Adipocyte (in vitro differentiated cells): Measurements from ENCODE around the gene ZNF497.

Experiments used
- DNase-seq: peaks from one replicate; pipeline ENCODE4 v3.0.0-alpha.2; 2015; ENCODE audit warnings: low read depth
- H3K27me3 ChIP-seq: replicated peaks from 2 replicates; pipeline ENCODE4 v1.7.0; 2013; ENCODE audit warnings: mild to moderate bottlenecking, low read length, moderate library complexity; ENCODE audit not compliant: control insufficient read depth, insufficient read depth
- H3K36me3 ChIP-seq: 2 replicates; pipeline ENCODE4 v1.7.0; 2013; ENCODE audit warnings: low read length, mild to moderate bottlenecking, moderate library complexity; ENCODE audit not compliant: control insufficient read depth, insufficient read depth, severe bottlenecking
- H3K4me1 ChIP-seq: 2 replicates; pipeline ENCODE4 v1.7.0; 2013; ENCODE audit warnings: mild to moderate bottlenecking, low read length, moderate library complexity; ENCODE audit not compliant: control insufficient read depth, insufficient read depth
- H3K4me3 ChIP-seq: 2 replicates; pipeline ENCODE4 v1.7.0; 2013; ENCODE audit warnings: mild to moderate bottlenecking, low read length, moderate library complexity
- H3K9ac ChIP-seq: 2 replicates; pipeline ENCODE4 v1.7.0; 2013; ENCODE audit warnings: mild to moderate bottlenecking, low read length, moderate library complexity
- H3K9me3 ChIP-seq: 2 replicates; pipeline ENCODE4 v1.7.0; 2013; ENCODE audit warnings: mild to moderate bottlenecking, low read length, moderate library complexity; ENCODE audit not compliant: control insufficient read depth

ZNF497 gene

GRCh38 chr19:58399903-58400302 lies 37.4 kb upstream of the ZNF497 start:
- peaks cover 4% of the 10 kb centered on the region for H3K36me3 ChIP-seq
- no peaks in the 10 kb centered on the region for H3K27me3 ChIP-seq
- H3K9ac ChIP-seq = no peak overlapping the region
- DNase-seq = no peak
- no peaks in the 10 kb centered on the region for H3K9me3 ChIP-seq
- H3K4me3 ChIP-seq = no peak overlapping the region
- peaks cover 12% of the 10 kb centered on the region for H3K4me1 ChIP-seq

- Histone ChIP-seq H3K9ac (no peak overlapping the region), H3K36me3 (peaks cover 18% of the 10 kb centered on the region), H3K4me1 (peaks cover 12% of the 10 kb centered on the region), H3K9me3 (no peaks in the 10 kb centered on the region), H3K27me3 (no peaks in the 10 kb centered on the region), H3K4me3 (no peak overlapping the region)
- no peak for DNase-seq
These were observed 36.0 kb upstream of the ZNF497 start for GRCh38 chr19:58398545-58398944.

GRCh38 chr19:58398087-58398486 lies 35.5 kb upstream of the ZNF497 start:
- Histone ChIP-seq H3K4me3 (no peak overlapping the region), H3K27me3 (no peaks in the 10 kb centered on the region), H3K36me3 (peaks cover 23% of the 10 kb centered on the region), H3K9ac (no peak overlapping the region), H3K4me1 (peaks cover 12% of the 10 kb centered on the region), H3K9me3 (no peaks in the 10 kb centered on the region)
- no peak for DNase-seq

- Histone ChIP-seq H3K36me3 (peaks cover 28% of the 10 kb centered on the region), H3K27me3 (no peaks in the 10 kb centered on the region), H3K9me3 (no peaks in the 10 kb centered on the region)
These were observed 35.0 kb upstream of the ZNF497 start for GRCh38 chr19:58397533-58398037.

GRCh38 chr19:58396691-58397532 lies 34.4 kb upstream of the ZNF497 start:
- Histone ChIP-seq H3K9me3 (no peaks in the 10 kb centered on the region), H3K4me3 (no peak overlapping the region), H3K27me3 (no peaks in the 10 kb centered on the region), H3K9ac (no peak overlapping the region), H3K36me3 (peaks cover 33% of the 10 kb centered on the region), H3K4me1 (peaks cover 9% of the 10 kb centered on the region)
- no peak for DNase-seq

More at GRCh38 chr19:58397533-58398037, 35.0 kb upstream of the ZNF497 start:
- Histone ChIP-seq H3K9ac (no peak overlapping the region), H3K4me3 (no peak overlapping the region), H3K4me1 (peaks cover 12% of the 10 kb centered on the region)
- DNase-seq = no peak

DNA sequence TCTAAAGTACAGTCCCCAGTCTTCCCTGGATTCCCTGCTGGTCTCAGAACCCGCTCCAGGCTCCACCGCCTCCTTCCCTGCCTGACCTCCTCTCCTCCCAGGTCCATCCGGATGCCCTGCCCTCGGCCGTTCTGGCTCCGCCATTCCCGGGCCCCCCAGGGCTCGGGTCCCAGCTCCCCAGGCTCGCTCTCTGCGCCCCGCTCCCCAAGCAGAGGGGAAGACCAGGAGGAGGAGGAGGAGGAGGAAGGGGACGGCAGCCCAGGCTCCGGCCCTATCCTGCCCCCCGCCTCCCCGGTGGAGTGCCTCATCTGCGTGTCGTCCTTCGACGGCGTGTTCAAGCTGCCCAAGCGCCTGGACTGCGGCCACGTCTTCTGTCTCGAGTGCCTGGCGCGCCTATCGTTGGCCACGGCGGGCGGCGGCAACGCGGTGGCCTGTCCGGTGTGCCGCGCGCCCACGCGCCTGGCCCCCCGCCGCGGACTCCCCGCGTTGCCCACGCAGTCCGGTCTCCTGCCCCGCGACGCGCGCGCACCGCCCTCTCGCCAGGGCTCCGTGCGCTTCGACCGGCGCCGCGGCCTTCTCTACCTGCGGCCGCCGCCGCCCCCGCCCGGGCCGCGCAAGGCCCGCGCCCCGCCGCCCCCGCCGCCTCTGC lies 33.6 kb upstream of the ZNF497 start:
- Histone ChIP-seq H3K4me1 (peaks cover 7% of the 10 kb centered on the region), H3K27me3 (no peaks in the 10 kb centered on the region), H3K36me3 (peaks cover 40% of the 10 kb centered on the region), H3K4me3 (no peak overlapping the region), H3K9me3 (no peaks in the 10 kb centered on the region), H3K9ac (peak overlapping the region; percentile 29)
- DNase-seq = no peak

DNA sequence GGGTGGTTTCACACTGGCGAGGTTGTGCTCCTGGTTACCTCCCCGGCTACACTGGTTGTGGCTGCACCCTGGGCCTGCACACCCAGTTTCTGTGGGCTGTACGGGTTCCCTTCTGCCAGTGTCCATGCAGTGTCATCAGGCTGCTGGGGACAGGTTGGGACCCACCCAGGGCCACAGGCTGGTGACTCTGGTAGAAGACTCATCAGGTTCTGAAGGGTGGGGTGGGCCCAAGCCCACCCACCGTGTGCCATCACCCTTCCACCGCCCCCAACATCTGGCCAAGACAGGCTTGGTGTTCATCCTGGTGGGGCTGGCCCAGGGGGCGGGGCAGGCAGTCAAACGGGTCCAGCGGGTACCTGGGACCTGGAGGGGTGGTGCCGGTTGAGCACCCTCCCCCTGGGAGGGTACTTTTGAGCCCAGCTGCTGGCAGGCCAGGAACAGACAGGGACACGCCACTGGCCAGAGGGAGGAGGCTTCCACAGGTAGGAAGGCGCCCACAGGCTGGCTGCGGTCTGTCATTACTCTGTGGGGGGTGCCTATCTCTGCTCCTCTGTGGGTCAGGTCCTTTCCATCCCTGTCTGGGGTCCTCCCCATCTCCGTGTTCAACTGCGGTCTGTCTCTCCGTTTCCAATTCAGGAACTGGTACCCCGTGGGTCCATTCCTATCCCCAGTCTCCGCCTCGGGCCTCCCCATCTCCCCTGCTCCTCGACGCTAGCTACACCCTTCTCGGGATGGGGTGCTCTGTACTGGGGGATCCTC lies 32.8 kb upstream of the ZNF497 start, which contains the start of gene RNF225:
Gene RNF225 (plus strand): TSS at position 437 of the 759 bp plus-strand sequence. CDS start 434 bp downstream, outside the sequence.
- Histone ChIP-seq H3K36me3 (peaks cover 47% of the 10 kb centered on the region), H3K9me3 (no peaks in the 10 kb centered on the region), H3K4me1 (peaks cover 6% of the 10 kb centered on the region), H3K9ac (peak within 1 kb of the TSS; percentile 29), H3K27me3 (no peaks in the 10 kb centered on the region), H3K4me3 (no peak within 1 kb of the TSS)
- no peak for DNase-seq

- Histone ChIP-seq H3K36me3 (peaks cover 50% of the 10 kb centered on the region), H3K27me3 (no peaks in the 10 kb centered on the region), H3K4me3 (no peak overlapping the region), H3K9ac (no peak overlapping the region), H3K9me3 (no peaks in the 10 kb centered on the region), H3K4me1 (peaks cover 5% of the 10 kb centered on the region)
- no peak for DNase-seq
These were observed 32.3 kb upstream of the ZNF497 start for GRCh38 chr19:58394821-58395219.

DNA sequence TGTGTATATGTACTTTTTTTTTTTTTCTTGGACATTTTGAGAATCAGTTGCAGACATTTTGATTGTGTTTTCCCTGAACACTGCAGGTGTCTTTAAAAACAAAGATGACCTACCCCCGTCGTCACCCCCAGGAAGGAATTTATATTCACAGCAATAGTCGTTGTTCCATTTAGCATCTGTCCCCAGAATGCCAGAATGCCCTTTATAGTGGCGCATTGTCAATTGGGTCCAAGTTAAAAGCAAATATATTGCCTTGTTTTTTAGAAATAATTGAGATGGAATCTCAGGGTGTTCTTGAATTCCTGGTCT lies 31.1 kb upstream of the ZNF497 start:
- Histone ChIP-seq H3K27me3 (no peaks in the 10 kb centered on the region), H3K36me3 (peaks cover 58% of the 10 kb centered on the region), H3K4me1 (peaks cover 10% of the 10 kb centered on the region), H3K9me3 (no peaks in the 10 kb centered on the region), H3K9ac (no peak overlapping the region), H3K4me3 (no peak overlapping the region)
- DNase-seq = no peak

- H3K36me3 ChIP-seq = peaks cover 63% of the 10 kb centered on the region
These were observed 30.6 kb upstream of the ZNF497 start for GRCh38 chr19:58392945-58393724.

More at GRCh38 chr19:58392945-58393724, 30.6 kb upstream of the ZNF497 start:
- DNase-seq = no peak
- H3K4me3 ChIP-seq = no peak overlapping the region
- H3K27me3 ChIP-seq = no peaks in the 10 kb centered on the region
- no peak overlapping the region for H3K9ac ChIP-seq
- H3K9me3 ChIP-seq = no peaks in the 10 kb centered on the region
- H3K4me1 ChIP-seq = peaks cover 15% of the 10 kb centered on the region
